H9 (cell line): ENCODE results near the gene KIF23. TPM values are rescaled to one million over a fixed set of nuclear protein-coding genes. Genes with fewer than 3 reads are reported as not detected.

Experiments used
- DNase-seq: peaks from one replicate; pipeline ENCODE4 v3.0.0-alpha.2; 2017
- H2AFZ ChIP-seq: one replicate; pipeline ENCODE4 v1.6.1; 2013; ENCODE audit warnings: mild to moderate bottlenecking, low read length, control low read depth, moderate library complexity
- H2AK5ac ChIP-seq: 2 replicates; pipeline ENCODE4 v1.6.1; 2013; ENCODE audit warnings: low read length, control low read depth, mixed read lengths; ENCODE audit not compliant: insufficient read length
- H2BK120ac ChIP-seq: one replicate; pipeline ENCODE4 v1.6.1; 2013; ENCODE audit warnings: low read depth, mild to moderate bottlenecking, low read length, control low read depth, inconsistent platforms; ENCODE audit not compliant: poor library complexity, severe bottlenecking
- H2BK12ac ChIP-seq: 2 replicates; pipeline ENCODE4 v1.6.1; 2013; ENCODE audit warnings: low read length, control low read depth, mixed read lengths, low read depth; ENCODE audit not compliant: insufficient read length
- H2BK15ac ChIP-seq: 2 replicates; pipeline ENCODE4 v1.6.1; 2013; ENCODE audit warnings: low read depth, low read length, control low read depth
- H2BK20ac ChIP-seq: one replicate; pipeline ENCODE4 v1.6.1; 2013; ENCODE audit warnings: low read depth, mild to moderate bottlenecking, low read length, control low read depth, inconsistent platforms; ENCODE audit not compliant: poor library complexity, severe bottlenecking
- H2BK5ac ChIP-seq: 2 replicates; pipeline ENCODE4 v1.6.1; 2013; ENCODE audit warnings: low read length, control low read depth, mixed read lengths; ENCODE audit not compliant: insufficient read length
- H3K14ac ChIP-seq: 2 replicates; pipeline ENCODE4 v1.6.1; 2013; ENCODE audit warnings: low read length, control low read depth; ENCODE audit not compliant: insufficient read depth
- H3K18ac ChIP-seq: 2 replicates; pipeline ENCODE4 v1.6.1; 2013; ENCODE audit warnings: low read depth, mild to moderate bottlenecking, mixed read lengths, low read length, control low read depth; ENCODE audit not compliant: insufficient read length
- H3K23ac ChIP-seq: 2 replicates; pipeline ENCODE4 v1.6.1; 2013; ENCODE audit warnings: low read length, control low read depth, mixed read lengths, low read depth; ENCODE audit not compliant: insufficient read length
- H3K23me2 ChIP-seq: 2 replicates; pipeline ENCODE4 v1.6.1; 2013; ENCODE audit warnings: low read depth, mild to moderate bottlenecking, mixed read lengths, low read length, control low read depth; ENCODE audit not compliant: insufficient read length, poor library complexity, severe bottlenecking
- H3K27ac ChIP-seq: 2 replicates; pipeline ENCODE4 v1.5.1; 2013; ENCODE audit warnings: low read length, control low read depth, mixed read lengths, low read depth; ENCODE audit not compliant: insufficient read length
- H3K27me3 ChIP-seq: 2 replicates; pipeline ENCODE4 v1.6.1; 2013; ENCODE audit warnings: low read length, control low read depth, inconsistent platforms; ENCODE audit not compliant: insufficient read depth
- H3K4ac ChIP-seq: 2 replicates; pipeline ENCODE4 v1.6.1; 2013; ENCODE audit warnings: low read depth, mild to moderate bottlenecking, control low read depth, inconsistent platforms, low read length, moderate library complexity
- H3K4me1 ChIP-seq: 2 replicates; pipeline ENCODE4 v1.6.1; 2013; ENCODE audit warnings: low read length, control low read depth, inconsistent platforms; ENCODE audit not compliant: insufficient read depth
- H3K4me2 ChIP-seq: 2 replicates; pipeline ENCODE4 v1.6.1; 2013; ENCODE audit warnings: low read length, control low read depth, mixed read lengths; ENCODE audit not compliant: insufficient read length, insufficient read depth
- H3K56ac ChIP-seq: 2 replicates; pipeline ENCODE4 v1.6.1; 2013; ENCODE audit warnings: low read depth, mild to moderate bottlenecking, mixed read lengths, low read length, control low read depth; ENCODE audit not compliant: insufficient read length
- H3K79me1 ChIP-seq: 2 replicates; pipeline ENCODE4 v1.6.1; 2013; ENCODE audit warnings: low read depth, mild to moderate bottlenecking, moderate library complexity, low read length, control low read depth, inconsistent platforms; ENCODE audit not compliant: insufficient read depth, poor library complexity, severe bottlenecking
- H3K79me2 ChIP-seq: 2 replicates; pipeline ENCODE4 v1.6.1; 2013; ENCODE audit warnings: low read length, control low read depth, inconsistent platforms; ENCODE audit not compliant: insufficient read depth
- H3K9ac ChIP-seq: 2 replicates; pipeline ENCODE4 v1.6.1; 2013; ENCODE audit warnings: low read length, control low read depth, mixed read lengths; ENCODE audit not compliant: insufficient read length; ENCODE audit errors: extremely low read depth
- H3K9me3 ChIP-seq: one replicate; pipeline ENCODE4 v1.6.1; 2013; ENCODE audit warnings: low read depth, low read length, inconsistent platforms; ENCODE audit not compliant: control insufficient read depth
- H3T11ph ChIP-seq: one replicate; pipeline ENCODE4 v1.6.1; 2013; ENCODE audit warnings: mild to moderate bottlenecking, low read length, control low read depth, inconsistent platforms
- H4K20me1 ChIP-seq: one replicate; pipeline ENCODE4 v1.6.1; 2013; ENCODE audit not compliant: control insufficient read depth, insufficient read length, insufficient read depth
- H4K5ac ChIP-seq: 2 replicates; pipeline ENCODE4 v1.6.1; 2013; ENCODE audit warnings: low read depth, mild to moderate bottlenecking, mixed read lengths, low read length, control low read depth; ENCODE audit not compliant: insufficient read length
- H4K8ac ChIP-seq: replicated peaks from 2 replicates; pipeline ENCODE4 v1.6.1; 2013; ENCODE audit warnings: low read length, control low read depth, mixed read lengths, low read depth; ENCODE audit not compliant: insufficient read length
- H4K91ac ChIP-seq: 2 replicates; pipeline ENCODE4 v1.6.1; 2013; ENCODE audit warnings: low read depth, mild to moderate bottlenecking, moderate library complexity, mixed read lengths, low read length, control low read depth; ENCODE audit not compliant: insufficient read length
- H3K27ac Mint-ChIP-seq, 3 experiments: 2 replicates in 2 of 3; 3 replicates in 1 of 3; pipeline ENCODE4 v1.8.0; 2020 to 2021; ENCODE audit warnings: mixed read lengths in 3 of 3, mild to moderate bottlenecking in 1 of 3, moderate library complexity in 1 of 3
- H3K27me3 Mint-ChIP-seq: 2 replicates; pipeline ENCODE4 v1.8.0; 2021; ENCODE audit warnings: low read depth, mild to moderate bottlenecking, moderate library complexity, mixed read lengths
- H3K36me3 Mint-ChIP-seq, 3 experiments: 2 replicates in 2 of 3; 3 replicates in 1 of 3; pipeline ENCODE4 v1.8.0; 2020 to 2021; ENCODE audit warnings: low read depth in 3 of 3, mixed read lengths in 3 of 3; ENCODE audit not compliant: insufficient read depth in 1 of 3
- H3K4me1 Mint-ChIP-seq, 2 experiments: 2 replicates each; pipeline ENCODE4 v1.8.0; 2020; ENCODE audit warnings: mixed read lengths in 2 of 2
- H3K4me3 Mint-ChIP-seq, 2 experiments: 2 replicates in 1 of 2; 3 replicates in 1 of 2; pipeline ENCODE4 v1.8.0; 2020 to 2021; ENCODE audit warnings: mild to moderate bottlenecking in 2 of 2, mixed read lengths in 2 of 2, moderate library complexity in 1 of 2
- H3K9me3 Mint-ChIP-seq, 2 experiments: 2 replicates in 1 of 2; 3 replicates in 1 of 2; pipeline ENCODE4 v1.8.0; 2020; ENCODE audit warnings: mild to moderate bottlenecking in 2 of 2, mixed read lengths in 2 of 2, moderate library complexity in 1 of 2
- WGBS: extraction: QIAGEN DNeasy Blood & Tissue Kit; methylation state at CpG from one replicate; pipeline ENCODE4 v1.1.7; 2013; ENCODE audit warnings: missing lambda C conversion rate, low lambda C conversion rate, mixed read lengths; ENCODE audit not compliant: insufficient read length; ENCODE audit errors: extremely low coverage; 5-methylcytosine and 5-hydroxymethylcytosine counted together
- total RNA-seq: library from RNA; stranded (reverse); gene quantifications from 2 replicates; pipeline ENCODE4 v1.2.1, GENCODE V29; 2021
- TF ChIP-seq, protein P1 (sequence below): fragments of 200-600 bp; sonication (generic); conservative IDR thresholded peaks from 3 replicates; pipeline ENCODE4 v1.8.0; 2021; ENCODE audit warnings: antibody characterized with exemption, mild to moderate bottlenecking

The KIF23 gene
- total RNA-seq, 1 experiment from 2014 or later: 55.4 TPM

DNA sequence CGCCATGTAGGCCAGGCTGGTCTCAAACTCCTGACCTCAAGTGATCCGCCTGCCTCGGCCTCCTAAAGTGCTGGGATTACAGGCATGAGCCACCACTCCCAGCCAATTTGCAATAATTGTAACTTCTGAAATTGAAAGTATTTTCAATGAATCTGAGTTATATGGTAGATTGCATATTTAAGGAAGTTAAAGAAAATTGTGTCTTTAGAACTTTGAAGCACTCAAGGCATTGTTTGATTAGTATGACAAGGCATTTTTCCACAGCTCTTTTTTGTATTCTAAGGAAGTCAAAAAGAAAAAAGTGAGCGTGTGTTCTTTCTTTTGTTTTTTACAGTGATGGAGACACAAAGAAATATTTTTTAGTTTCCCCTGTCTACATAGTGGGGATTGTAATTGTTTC is 22.8 kb downstream of the KIF23 start:
- Histone ChIP-seq H3K79me1 (no peaks in the 10 kb centered on the region), H3K27ac (no peak overlapping the region)
- peaks cover 45 to 85% (median 85%) of the 10 kb centered on the region in 3 experiments; a peak in 6 of 7 replicates for H3K36me3 Mint-ChIP-seq

More for the DNA sequence above, 22.8 kb downstream of the KIF23 start:
- no peak overlapping the region for H2BK5ac ChIP-seq
- H2BK12ac ChIP-seq: no peak overlapping the region
- DNase-seq: no peak
- no peak overlapping the region for H3K4me2 ChIP-seq
- Mint-ChIP-seq H3K27ac (no peak overlapping the region), H3K9me3 (no peaks in the 10 kb centered on the region), H3K4me3 (no peak overlapping the region), H3K27me3 (no peaks in the 10 kb centered on the region), H3K4me1 (no peaks in the 10 kb centered on the region)
- no peaks in the 10 kb centered on the region for H4K20me1 ChIP-seq
- TF ChIP-seq, protein P1, sequence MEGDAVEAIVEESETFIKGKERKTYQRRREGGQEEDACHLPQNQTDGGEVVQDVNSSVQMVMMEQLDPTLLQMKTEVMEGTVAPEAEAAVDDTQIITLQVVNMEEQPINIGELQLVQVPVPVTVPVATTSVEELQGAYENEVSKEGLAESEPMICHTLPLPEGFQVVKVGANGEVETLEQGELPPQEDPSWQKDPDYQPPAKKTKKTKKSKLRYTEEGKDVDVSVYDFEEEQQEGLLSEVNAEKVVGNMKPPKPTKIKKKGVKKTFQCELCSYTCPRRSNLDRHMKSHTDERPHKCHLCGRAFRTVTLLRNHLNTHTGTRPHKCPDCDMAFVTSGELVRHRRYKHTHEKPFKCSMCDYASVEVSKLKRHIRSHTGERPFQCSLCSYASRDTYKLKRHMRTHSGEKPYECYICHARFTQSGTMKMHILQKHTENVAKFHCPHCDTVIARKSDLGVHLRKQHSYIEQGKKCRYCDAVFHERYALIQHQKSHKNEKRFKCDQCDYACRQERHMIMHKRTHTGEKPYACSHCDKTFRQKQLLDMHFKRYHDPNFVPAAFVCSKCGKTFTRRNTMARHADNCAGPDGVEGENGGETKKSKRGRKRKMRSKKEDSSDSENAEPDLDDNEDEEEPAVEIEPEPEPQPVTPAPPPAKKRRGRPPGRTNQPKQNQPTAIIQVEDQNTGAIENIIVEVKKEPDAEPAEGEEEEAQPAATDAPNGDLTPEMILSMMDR: no peak
- no peak overlapping the region for H3K9ac ChIP-seq
- H3K14ac ChIP-seq: no peak overlapping the region
- no peak overlapping the region for H2AK5ac ChIP-seq
- no peak overlapping the region for H2BK20ac ChIP-seq
- no peak overlapping the region for H3K18ac ChIP-seq
- H4K91ac ChIP-seq: no peak overlapping the region
- H4K8ac ChIP-seq: no peak overlapping the region
- H3K23ac ChIP-seq: no peak overlapping the region
- H3K27me3 ChIP-seq: no peaks in the 10 kb centered on the region
- no peak overlapping the region for H2BK15ac ChIP-seq
- H3K79me2 ChIP-seq: no peaks in the 10 kb centered on the region
- no peak overlapping the region for H3T11ph ChIP-seq
- H3K9me3 ChIP-seq: no peaks in the 10 kb centered on the region
- no peaks in the 10 kb centered on the region for H3K23me2 ChIP-seq
- no peak overlapping the region for H3K4ac ChIP-seq
- no CpG with 5 or more reads among the region's 4 CpGs for WGBS
- H3K4me1 ChIP-seq: no peaks in the 10 kb centered on the region
- H3K56ac ChIP-seq: no peak overlapping the region
- no peak overlapping the region for H4K5ac ChIP-seq
- H2BK120ac ChIP-seq: no peak overlapping the region
- no peak overlapping the region for H2AFZ ChIP-seq
